OCI-LY7 (cell line): ENCODE data around the gene TMEM132E. TPM values are rescaled to one million over a fixed set of nuclear protein-coding genes. Genes with fewer than 3 reads are reported as not detected.

Experiments used
- BruUV-seq: library from RNA; stranded (reverse); fragments of 400-500 nt; replicated peaks from 2 replicates; lab custom pipeline; 2021; lab: Mats Ljungman, UMichigan
- CTCF ChIA-PET: fragments of 300-600 bp; sonication (Branson Sonifier 250); formaldehyde crosslinking; loops from one replicate; lab custom pipeline; 2022; ENCODE audit warnings: antibody characterized with exemption; ENCODE audit not compliant: unreplicated experiment; lab: Charles Lee
- POLR2A ChIA-PET: fragments of 300-600 bp; sonication (Branson Sonifier 250); formaldehyde crosslinking; loops from one replicate; lab custom pipeline; 2022; ENCODE audit warnings: antibody characterized with exemption; lab: Charles Lee
- DNase-seq: peaks from one replicate; pipeline ENCODE4 v3.0.0-alpha.2; 2015; ENCODE audit warnings: low spot score
- H2AFZ ChIP-seq: fragments of 200-600 bp; sonication (generic), shearing (Covaris generic); 2 replicates; pipeline ENCODE4 v1.6.1; 2014; ENCODE audit warnings: mild to moderate bottlenecking, antibody characterized with exemption, low read length, moderate library complexity
- H3K27ac ChIP-seq: fragments of 200-600 bp; sonication (generic); 2 replicates; pipeline ENCODE4 v1.5.1; 2014; ENCODE audit warnings: mixed run types, low read depth, mild to moderate bottlenecking, moderate library complexity, low read length, inconsistent platforms; ENCODE audit not compliant: poor library complexity, severe bottlenecking
- H3K36me3 ChIP-seq: fragments of 200-600 bp; sonication (generic); 2 replicates; pipeline ENCODE4 v1.6.1; 2014; ENCODE audit warnings: mild to moderate bottlenecking, antibody characterized with exemption, low read length, moderate library complexity, mixed read lengths; ENCODE audit not compliant: insufficient read depth
- H3K4me1 ChIP-seq: fragments of 200-600 bp; sonication (generic); 2 replicates; pipeline ENCODE4 v1.5.1; 2014; ENCODE audit warnings: mild to moderate bottlenecking, low read length; ENCODE audit not compliant: insufficient read depth, poor library complexity, severe bottlenecking
- H3K4me2 ChIP-seq: fragments of 200-600 bp; sonication (generic); 2 replicates; pipeline ENCODE4 v1.6.1; 2014; ENCODE audit warnings: mild to moderate bottlenecking, low read length
- H3K4me3 ChIP-seq: fragments of 200-600 bp; sonication (generic); 2 replicates; pipeline ENCODE4 v1.5.1; 2014; ENCODE audit warnings: mild to moderate bottlenecking, low read depth, low read length; ENCODE audit not compliant: poor library complexity, severe bottlenecking
- H3K79me2 ChIP-seq: fragments of 200-600 bp; sonication (generic); 2 replicates; pipeline ENCODE4 v1.6.1; 2016; ENCODE audit warnings: low read depth, mild to moderate bottlenecking, low read length, moderate library complexity, mixed read lengths; ENCODE audit not compliant: insufficient read depth
- H3K9me2 ChIP-seq: fragments of 200-600 bp; sonication (generic); 2 replicates; pipeline ENCODE4 v1.6.1; 2016; ENCODE audit warnings: mild to moderate bottlenecking, low read length, mixed read lengths; ENCODE audit not compliant: insufficient read depth
- H3K9me3 ChIP-seq: fragments of 200-600 bp; sonication (generic); 2 replicates; pipeline ENCODE4 v1.6.1; 2014; ENCODE audit warnings: mild to moderate bottlenecking, mixed run types, low read length, mixed read lengths
- H4K20me1 ChIP-seq: fragments of 200-600 bp; sonication (generic); 2 replicates; pipeline ENCODE4 v1.6.1; 2014; ENCODE audit warnings: mild to moderate bottlenecking, antibody characterized with exemption, low read length, moderate library complexity, mixed read lengths; ENCODE audit not compliant: insufficient read depth
- EZH2phosphoT487 ChIP-seq: fragments of 200-600 bp; sonication (generic); IDR thresholded peaks from 2 replicates; pipeline ENCODE4 v1.6.1; 2018; ENCODE audit warnings: low read depth, borderline replicate concordance, mild to moderate bottlenecking, mixed run types, antibody characterized with exemption, low read length, moderate library complexity, mixed read lengths
- intact Hi-C: fragments of 100-400 bp; cut with micrococcal nuclease; formaldehyde crosslinking; loops from one replicate; pipeline ENCODE4 v1.10.0; 2022; ENCODE audit not compliant: unreplicated experiment
- total RNA-seq, 2 experiments: library from RNA; depleted of rRNA in 1 of 2; stranded (reverse); fragments of >200 nt in 1 of 2; shearing (Covaris generic) in 1 of 2; gene quantifications; 2 replicates each; pipeline ENCODE4 v1.2.3, GENCODE V29; 2014 to 2022
- TF ChIP-seq, protein P1 (sequence below): fragments of 200-600 bp; sonication (generic); conservative IDR thresholded peaks from 2 replicates; pipeline ENCODE4 v1.5.1; 2014; ENCODE audit warnings: mild to moderate bottlenecking, antibody characterized with exemption, low read length, moderate library complexity, mixed read lengths

TMEM132E gene
- total RNA-seq, 2 experiments from 2014 or later, result not detected

GRCh38 chr17:34675605-34676004 lies 96.2 kb downstream of the TMEM132E start:
- BruUV-seq, result no TSS peak
- Histone ChIP-seq H3K36me3 (no peaks in the 10 kb centered on the region), H3K9me3 (no peaks in the 10 kb centered on the region), H3K4me2 (no peak overlapping the region), H3K9me2 (no peaks in the 10 kb centered on the region), H4K20me1 (no peaks in the 10 kb centered on the region), H3K4me1 (no peaks in the 10 kb centered on the region), H3K79me2 (no peaks in the 10 kb centered on the region), H3K4me3 (no peak overlapping the region), H3K27ac (no peak overlapping the region), H2AFZ (no peak overlapping the region)
- DNase-seq, result no peak
- CTCF ChIA-PET, result no interaction called here
- intact Hi-C loops, result no loop called here
- TF ChIP-seq, protein P1, sequence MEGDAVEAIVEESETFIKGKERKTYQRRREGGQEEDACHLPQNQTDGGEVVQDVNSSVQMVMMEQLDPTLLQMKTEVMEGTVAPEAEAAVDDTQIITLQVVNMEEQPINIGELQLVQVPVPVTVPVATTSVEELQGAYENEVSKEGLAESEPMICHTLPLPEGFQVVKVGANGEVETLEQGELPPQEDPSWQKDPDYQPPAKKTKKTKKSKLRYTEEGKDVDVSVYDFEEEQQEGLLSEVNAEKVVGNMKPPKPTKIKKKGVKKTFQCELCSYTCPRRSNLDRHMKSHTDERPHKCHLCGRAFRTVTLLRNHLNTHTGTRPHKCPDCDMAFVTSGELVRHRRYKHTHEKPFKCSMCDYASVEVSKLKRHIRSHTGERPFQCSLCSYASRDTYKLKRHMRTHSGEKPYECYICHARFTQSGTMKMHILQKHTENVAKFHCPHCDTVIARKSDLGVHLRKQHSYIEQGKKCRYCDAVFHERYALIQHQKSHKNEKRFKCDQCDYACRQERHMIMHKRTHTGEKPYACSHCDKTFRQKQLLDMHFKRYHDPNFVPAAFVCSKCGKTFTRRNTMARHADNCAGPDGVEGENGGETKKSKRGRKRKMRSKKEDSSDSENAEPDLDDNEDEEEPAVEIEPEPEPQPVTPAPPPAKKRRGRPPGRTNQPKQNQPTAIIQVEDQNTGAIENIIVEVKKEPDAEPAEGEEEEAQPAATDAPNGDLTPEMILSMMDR, result no peak
- TF ChIP-seq EZH2phosphoT487, result no peak
- POLR2A ChIA-PET, result no interaction called here

GRCh38 chr17:34680151-34680550 lies 100.8 kb downstream of the TMEM132E start:
- CTCF ChIA-PET, result no interaction called here
- intact Hi-C loops, result no loop called here

DNA sequence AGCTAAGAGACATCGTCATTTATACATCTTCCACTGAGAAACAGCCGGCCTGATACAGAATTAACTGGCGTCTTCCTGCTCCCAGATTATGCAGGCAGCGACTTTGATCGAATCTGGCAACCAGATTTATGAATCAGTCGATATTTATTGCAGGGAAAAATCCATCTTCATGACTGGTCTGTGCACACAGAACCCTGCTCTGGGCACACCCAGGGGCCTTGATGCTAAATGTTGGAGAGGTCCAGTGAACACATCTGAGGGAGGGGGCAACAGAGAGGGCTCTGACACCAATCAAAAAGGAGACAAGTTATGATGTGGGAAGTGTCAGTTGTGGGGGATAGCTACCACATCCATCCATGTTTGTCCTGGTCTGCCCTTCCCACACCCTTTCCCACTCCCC lies 102.9 kb downstream of the TMEM132E start:
- Histone ChIP-seq H3K4me1 (no peaks in the 10 kb centered on the region), H3K4me3 (no peak overlapping the region), H4K20me1 (no peaks in the 10 kb centered on the region), H3K4me2 (no peak overlapping the region), H3K36me3 (no peaks in the 10 kb centered on the region), H3K79me2 (no peaks in the 10 kb centered on the region), H3K9me2 (no peaks in the 10 kb centered on the region), H3K9me3 (no peaks in the 10 kb centered on the region), H3K27ac (no peak overlapping the region), H2AFZ (no peak overlapping the region)
- no peak for DNase-seq
- CTCF ChIA-PET, result no interaction called here
- POLR2A ChIA-PET, result no interaction called here
- intact Hi-C loops, result no loop called here
- no TSS peak for BruUV-seq
- TF ChIP-seq, protein P1, result no peak
- TF ChIP-seq EZH2phosphoT487, result no peak

More at GRCh38 chr17:34680151-34680550, 100.8 kb downstream of the TMEM132E start:
- Histone ChIP-seq H3K36me3 (no peaks in the 10 kb centered on the region), H3K9me3 (no peaks in the 10 kb centered on the region), H3K9me2 (no peaks in the 10 kb centered on the region), H4K20me1 (no peaks in the 10 kb centered on the region), H2AFZ (no peak overlapping the region), H3K4me2 (no peak overlapping the region), H3K79me2 (no peaks in the 10 kb centered on the region), H3K4me1 (no peaks in the 10 kb centered on the region), H3K27ac (no peak overlapping the region), H3K4me3 (no peak overlapping the region)
- TF ChIP-seq EZH2phosphoT487, result no peak
- TF ChIP-seq, protein P1, result no peak
- POLR2A ChIA-PET, result no interaction called here
- no TSS peak for BruUV-seq
- no peak for DNase-seq
